Mesendoderm (in vitro differentiated cells): ENCODE data around the gene ARHGAP26.
A peak's percentile ranks its signal among the peaks of the same experiment; 100 is the strongest.

Source experiments
- DNase-seq: peaks from one replicate; pipeline ENCODE4 v3.0.0; 2013
- H2AK5ac ChIP-seq: 2 replicates; pipeline ENCODE4 v1.6.1; 2013; ENCODE audit warnings: low read length, inconsistent platforms
- H2BK120ac ChIP-seq: 2 replicates; pipeline ENCODE4 v1.6.1; 2013; ENCODE audit warnings: low read depth, mild to moderate bottlenecking, low read length, moderate library complexity, mixed read lengths
- H2BK15ac ChIP-seq: replicated peaks from 2 replicates; pipeline ENCODE4 v1.6.1; 2013; ENCODE audit warnings: low read depth, mild to moderate bottlenecking, moderate library complexity
- H2BK5ac ChIP-seq: 2 replicates; pipeline ENCODE4 v1.6.1; 2013; ENCODE audit warnings: low read length, inconsistent platforms
- H3K18ac ChIP-seq: 2 replicates; pipeline ENCODE4 v1.6.1; 2013; ENCODE audit warnings: mild to moderate bottlenecking, low read length, mixed read lengths
- H3K23ac ChIP-seq: one replicate; pipeline ENCODE4 v1.6.1; 2013; ENCODE audit warnings: low read length
- H3K27ac ChIP-seq: 2 replicates; pipeline ENCODE4 v1.5.1; 2013; ENCODE audit warnings: low read depth, mild to moderate bottlenecking, inconsistent platforms, low read length, moderate library complexity
- H3K27me3 ChIP-seq: 2 replicates; pipeline ENCODE4 v1.6.1; 2013; ENCODE audit warnings: low read length, control low read depth, mild to moderate bottlenecking, inconsistent platforms; ENCODE audit not compliant: insufficient read depth, poor library complexity
- H3K36me3 ChIP-seq: 2 replicates; pipeline ENCODE4 v1.6.1; 2013; ENCODE audit warnings: low read length, inconsistent platforms; ENCODE audit not compliant: control insufficient read depth, insufficient read depth
- H3K4ac ChIP-seq: one replicate; pipeline ENCODE4 v1.6.1; 2013; ENCODE audit warnings: low read depth, mild to moderate bottlenecking, low read length, moderate library complexity
- H3K4me1 ChIP-seq: 2 replicates; pipeline ENCODE4 v1.6.1; 2013; ENCODE audit warnings: low read depth, low read length, inconsistent platforms; ENCODE audit not compliant: control insufficient read depth
- H3K4me2 ChIP-seq: 2 replicates; pipeline ENCODE4 v1.6.1; 2013; ENCODE audit warnings: low read length
- H3K4me3 ChIP-seq: 2 replicates; pipeline ENCODE4 v1.5.1; 2013; ENCODE audit warnings: mild to moderate bottlenecking, low read length
- H3K56ac ChIP-seq: one replicate; pipeline ENCODE4 v1.6.1; 2013; ENCODE audit warnings: low read length
- H3K79me1 ChIP-seq: 2 replicates; pipeline ENCODE4 v1.6.1; 2013; ENCODE audit warnings: low read length, inconsistent platforms
- H3K79me2 ChIP-seq: 2 replicates; pipeline ENCODE4 v1.6.1; 2013; ENCODE audit warnings: mild to moderate bottlenecking, low read length; ENCODE audit not compliant: control insufficient read depth, insufficient read depth
- H3K9ac ChIP-seq: 2 replicates; pipeline ENCODE4 v1.6.1; 2013; ENCODE audit warnings: low read length, inconsistent platforms
- H4K5ac ChIP-seq: one replicate; pipeline ENCODE4 v1.6.1; 2013; ENCODE audit warnings: low read length
- H4K8ac ChIP-seq: one replicate; pipeline ENCODE4 v1.6.1; 2013; ENCODE audit warnings: low read depth, mild to moderate bottlenecking, control low read depth, low read length, moderate library complexity
- WGBS: extraction: QIAGEN DNeasy Blood & Tissue Kit; methylation state at CpG from one replicate; pipeline ENCODE4 v1.1.7; 2013; ENCODE audit warnings: low lambda C conversion rate, missing lambda C conversion rate; ENCODE audit not compliant: insufficient coverage; ENCODE audit errors: extremely low coverage; 5-methylcytosine and 5-hydroxymethylcytosine counted together

The ARHGAP26 gene

DNA sequence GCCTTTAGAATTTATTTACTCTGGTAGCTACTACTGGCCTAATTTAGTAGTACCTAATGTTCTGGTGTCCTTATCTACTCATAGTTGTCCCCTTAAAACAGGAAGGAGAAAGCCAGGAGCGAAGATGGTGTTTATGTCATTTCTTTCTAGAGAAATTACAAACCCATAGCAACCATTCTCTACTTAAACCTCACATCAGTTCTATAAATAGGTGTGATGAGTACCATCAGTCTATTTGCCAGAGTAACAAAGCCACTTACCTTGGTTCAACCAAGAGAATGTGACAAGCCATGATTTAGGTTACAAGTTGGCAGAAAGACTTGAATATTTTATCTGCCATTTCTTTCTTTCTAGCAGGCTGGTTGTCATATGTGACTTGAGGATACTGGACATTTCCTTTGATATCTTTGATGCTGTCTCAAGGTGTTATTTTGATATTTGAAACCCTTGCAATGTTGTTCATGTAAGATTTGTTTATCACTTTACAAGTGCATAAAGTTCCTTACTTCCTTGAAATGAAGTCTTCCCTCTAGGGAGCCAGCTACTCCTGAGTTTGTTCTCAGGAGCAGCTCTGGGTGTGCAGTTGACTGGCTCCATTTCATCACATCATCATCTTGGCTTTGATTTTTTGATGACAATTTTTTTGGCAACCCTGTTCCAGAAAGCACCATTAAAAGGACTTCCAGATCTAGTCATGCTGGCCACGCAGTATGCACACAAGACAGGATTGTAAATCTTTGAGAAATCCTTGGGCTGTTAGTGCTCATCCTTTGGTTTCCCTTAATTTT, 286.8 kb downstream of the ARHGAP26 start:
- Histone ChIP-seq H3K9ac (no peak overlapping the region), H3K79me2 (no peaks in the 10 kb centered on the region), H2BK5ac (no peak overlapping the region), H2BK120ac (peak overlapping the region; percentile 45), H3K79me1 (no peaks in the 10 kb centered on the region), H3K56ac (no peak overlapping the region), H3K23ac (no peak overlapping the region), H3K27me3 (no peaks in the 10 kb centered on the region), H3K27ac (no peak overlapping the region), H4K8ac (no peak overlapping the region), H3K4ac (peak overlapping the region; percentile 36), H4K5ac (no peak overlapping the region), H2BK15ac (peak overlapping the region; percentile 57), H3K4me1 (no peaks in the 10 kb centered on the region), H2AK5ac (no peak overlapping the region), H3K18ac (peak overlapping the region; percentile 40), H3K36me3 (no peaks in the 10 kb centered on the region), H3K4me2 (no peak overlapping the region), H3K4me3 (no peak overlapping the region)
- WGBS: no CpG with 5 or more reads among the region's 2 CpGs
- no peak for DNase-seq

DNA sequence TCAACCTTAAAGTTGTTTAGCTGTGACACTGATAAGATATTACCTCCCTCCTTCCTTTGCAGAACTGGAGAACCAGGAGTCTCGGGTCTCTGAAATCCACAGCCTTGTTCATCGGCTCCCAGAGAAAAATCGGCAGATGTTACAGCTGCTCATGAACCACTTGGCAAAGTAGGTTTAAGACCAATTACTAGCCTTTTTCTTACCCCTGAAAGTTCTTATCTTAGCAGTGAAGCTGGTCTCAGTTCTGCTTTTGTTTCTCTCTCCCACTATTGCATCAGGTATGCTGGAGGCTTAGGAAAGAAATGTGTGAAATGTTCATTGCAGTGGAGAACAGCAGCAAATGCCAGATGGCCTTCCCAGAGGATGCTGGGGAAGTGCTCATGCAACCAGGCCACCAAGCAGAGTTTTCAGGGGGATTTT, 287.4 kb downstream of the ARHGAP26 start:
- Histone ChIP-seq H3K27me3 (no peaks in the 10 kb centered on the region), H3K56ac (no peak overlapping the region), H2BK5ac (no peak overlapping the region), H2BK15ac (no peak overlapping the region), H2BK120ac (no peak overlapping the region), H4K5ac (no peak overlapping the region), H3K9ac (no peak overlapping the region), H3K18ac (peak overlapping the region; percentile 40), H3K4me2 (no peak overlapping the region), H3K27ac (no peak overlapping the region), H4K8ac (no peak overlapping the region), H3K79me1 (no peaks in the 10 kb centered on the region), H3K4me3 (no peak overlapping the region), H3K4ac (no peak overlapping the region), H3K23ac (no peak overlapping the region), H3K79me2 (no peaks in the 10 kb centered on the region), H2AK5ac (no peak overlapping the region), H3K4me1 (no peaks in the 10 kb centered on the region), H3K36me3 (no peaks in the 10 kb centered on the region)
- WGBS: no CpG with 5 or more reads among the region's 3 CpGs
- DNase-seq: peak; percentile 51

DNA sequence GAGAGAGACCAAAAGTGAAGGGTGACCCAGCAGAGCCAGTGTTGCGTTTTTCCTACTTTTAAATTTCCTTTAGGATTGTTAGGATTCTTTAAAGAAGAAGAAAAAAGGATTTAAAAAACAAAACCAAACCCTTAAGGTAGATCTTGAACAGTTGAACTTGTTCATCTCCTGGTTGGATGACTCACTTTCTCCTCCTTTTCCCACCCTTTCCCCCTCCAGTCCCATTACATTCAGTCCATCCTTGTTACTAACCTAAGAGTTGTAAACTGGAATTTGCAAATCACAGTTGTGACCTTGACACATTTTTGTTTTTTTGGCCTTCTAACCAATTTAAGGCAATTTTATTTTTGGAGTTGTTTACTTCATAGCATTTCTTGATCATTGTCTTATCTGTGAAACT, 289.2 kb downstream of the ARHGAP26 start:
- Histone ChIP-seq H3K36me3 (no peaks in the 10 kb centered on the region), H2BK5ac (no peak overlapping the region), H3K4me2 (no peak overlapping the region), H3K18ac (peak overlapping the region; percentile 9), H3K4me3 (no peak overlapping the region), H3K79me2 (no peaks in the 10 kb centered on the region), H3K79me1 (no peaks in the 10 kb centered on the region), H3K9ac (no peak overlapping the region), H3K56ac (no peak overlapping the region), H2BK120ac (no peak overlapping the region), H3K27ac (no peak overlapping the region), H2AK5ac (no peak overlapping the region), H3K4me1 (peaks cover 5% of the 10 kb centered on the region), H2BK15ac (no peak overlapping the region), H4K8ac (no peak overlapping the region), H3K27me3 (no peaks in the 10 kb centered on the region), H3K4ac (no peak overlapping the region), H3K23ac (no peak overlapping the region), H4K5ac (no peak overlapping the region)
- no peak for DNase-seq
- no CpG with 5 or more reads among the region's 1 CpG for WGBS

DNA sequence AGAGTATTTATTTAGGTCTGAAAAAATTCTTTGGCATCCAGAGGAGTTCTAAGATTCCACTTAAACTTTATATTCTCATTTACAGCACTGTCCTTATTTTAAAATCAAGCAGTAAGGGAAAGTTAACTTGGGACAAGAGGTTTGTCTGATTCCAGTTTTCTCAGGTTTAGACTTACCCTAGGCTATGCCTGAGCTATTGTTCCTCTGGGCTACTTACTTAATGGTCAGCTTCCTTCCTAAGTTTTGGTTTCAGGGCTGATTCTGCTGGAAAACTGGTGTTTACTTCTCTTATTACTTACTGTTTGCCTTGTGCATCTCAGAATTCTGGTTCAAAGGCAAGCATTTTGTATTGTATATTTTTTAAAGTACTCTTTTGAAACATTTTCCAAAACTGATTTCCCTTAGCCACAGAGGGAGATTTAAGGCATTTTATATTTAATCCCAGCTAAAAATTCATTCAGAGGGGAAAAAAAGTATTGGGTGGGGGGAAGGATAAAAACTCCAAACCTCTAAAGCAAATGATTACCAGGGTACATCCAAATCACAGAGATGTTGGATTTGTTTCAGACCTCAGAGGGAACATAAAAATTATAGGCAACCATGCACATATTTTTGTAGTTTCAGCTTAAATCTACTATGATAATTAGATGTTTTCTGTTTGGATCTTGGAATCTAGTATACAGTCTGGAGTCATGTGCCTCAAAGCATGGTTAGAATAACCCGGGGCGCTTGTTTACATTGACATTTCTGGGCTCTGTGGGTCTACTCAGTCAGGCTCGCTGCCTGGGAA, 290.0 kb downstream of the ARHGAP26 start:
- Histone ChIP-seq H2BK15ac (no peak overlapping the region), H3K27me3 (no peaks in the 10 kb centered on the region), H3K79me2 (no peaks in the 10 kb centered on the region), H3K79me1 (no peaks in the 10 kb centered on the region), H3K4me3 (no peak overlapping the region), H3K18ac (no peak overlapping the region), H2AK5ac (no peak overlapping the region), H2BK120ac (no peak overlapping the region), H3K4ac (no peak overlapping the region), H3K56ac (no peak overlapping the region), H3K9ac (no peak overlapping the region), H3K4me2 (no peak overlapping the region), H2BK5ac (no peak overlapping the region), H3K27ac (no peak overlapping the region), H4K5ac (no peak overlapping the region), H3K23ac (no peak overlapping the region), H4K8ac (no peak overlapping the region), H3K36me3 (no peaks in the 10 kb centered on the region), H3K4me1 (peaks cover 5% of the 10 kb centered on the region)
- WGBS: no CpG with 5 or more reads among the region's 3 CpGs
- no peak for DNase-seq

DNA sequence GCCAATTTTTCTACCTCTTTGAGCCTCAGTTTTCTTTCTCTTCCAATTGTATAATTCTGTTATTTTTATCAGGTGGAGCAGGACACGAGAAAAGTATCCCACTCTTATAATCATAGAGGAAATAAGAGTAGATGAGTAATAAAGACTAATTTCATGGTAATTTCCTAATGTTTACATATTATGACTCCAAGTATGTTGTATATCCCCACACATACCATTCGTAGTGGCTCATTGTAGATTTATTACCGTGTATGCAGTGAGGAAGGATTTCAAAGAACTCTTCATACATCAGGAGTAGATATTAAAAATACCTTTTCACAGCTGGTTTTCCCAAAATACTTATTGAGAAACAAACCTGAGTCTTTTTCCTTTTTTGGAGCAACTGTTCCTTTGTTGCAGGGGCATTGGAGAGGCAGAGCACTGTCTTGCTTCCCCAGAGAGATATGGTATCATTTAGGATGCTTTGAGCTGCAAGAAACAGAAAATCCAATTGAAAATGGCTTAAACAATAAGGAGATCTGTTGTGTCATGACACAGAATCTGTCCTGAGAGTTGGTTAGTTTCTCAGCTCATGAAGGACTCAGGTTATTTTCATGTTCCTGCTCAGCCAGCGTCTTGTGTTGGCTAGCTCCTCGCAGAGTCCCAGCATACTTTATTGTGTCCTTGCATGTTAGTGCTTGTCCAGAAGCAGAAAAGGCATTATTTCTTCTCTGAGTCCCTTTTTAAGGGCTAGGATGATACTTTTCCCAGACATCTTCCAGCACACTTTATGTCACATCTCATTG, 291.2 kb downstream of the ARHGAP26 start:
- no peak overlapping the region for H2AK5ac ChIP-seq
- H3K9ac ChIP-seq: no peak overlapping the region
- H4K8ac ChIP-seq: no peak overlapping the region
- H3K4me1 ChIP-seq: peaks cover 5% of the 10 kb centered on the region
- no peak overlapping the region for H3K4me2 ChIP-seq
- H3K18ac ChIP-seq: no peak overlapping the region
- no peak overlapping the region for H3K23ac ChIP-seq
- no peak overlapping the region for H3K4me3 ChIP-seq
- no peak overlapping the region for H3K27ac ChIP-seq
- no peaks in the 10 kb centered on the region for H3K27me3 ChIP-seq
- no peaks in the 10 kb centered on the region for H3K79me1 ChIP-seq
- no peak overlapping the region for H3K56ac ChIP-seq
- H2BK15ac ChIP-seq: no peak overlapping the region
- no peak for DNase-seq
- no peak overlapping the region for H2BK5ac ChIP-seq
- no CpG with 5 or more reads among the region's 5 CpGs for WGBS
- H4K5ac ChIP-seq: no peak overlapping the region
- no peaks in the 10 kb centered on the region for H3K36me3 ChIP-seq
- H2BK120ac ChIP-seq: no peak overlapping the region
- no peak overlapping the region for H3K4ac ChIP-seq
- no peaks in the 10 kb centered on the region for H3K79me2 ChIP-seq
